CD4-positive, alpha-beta T cell treated with Interleukin-4 for 4 hours (primary cell): ENCODE results near the gene FPGS.
"Not testable (repeated sequence)": the region's sequence is repeated elsewhere in the genome, so short reads cannot be mapped to it uniquely, and the experiment has no call there.

Source experiments
- DNase-seq: peaks from one replicate; pipeline ENCODE4 v3.0.0-alpha.2; 2020

FPGS gene

GRCh38 chr9:127844821-127845359, 42.2 kb downstream of the FPGS start:
- DNase-seq = no peak

GRCh38 chr9:127845619-127846018, 42.9 kb downstream of the FPGS start:
- not testable (repeated sequence) for DNase-seq

GRCh38 chr9:127846443-127847177, 43.9 kb downstream of the FPGS start:
- DNase-seq = no peak

GRCh38 chr9:127847178-127847510, 44.5 kb downstream of the FPGS start:
- no peak for DNase-seq

GRCh38 chr9:127847833-127848755, 45.4 kb downstream of the FPGS start:
- no peak for DNase-seq

- DNase-seq = no peak
Measured at GRCh38 chr9:127848756-127849504, 46.2 kb downstream of the FPGS start.

- DNase-seq = no peak
Measured at GRCh38 chr9:127850286-127850830, 47.7 kb downstream of the FPGS start.

GRCh38 chr9:127852829-127853228, 50.1 kb downstream of the FPGS start:
- no peak for DNase-seq

GRCh38 chr9:127853312-127854183, 50.9 kb downstream of the FPGS start:
- DNase-seq = no peak

- no peak for DNase-seq
Measured at GRCh38 chr9:127854184-127854806, 51.6 kb downstream of the FPGS start, which contains the start of gene ENG. Gene ENG, minus strand, starts transcription at chr9:127854658. Its CDS starts 303 bp downstream, at chr9:127854355.

- DNase-seq = no peak
Measured at GRCh38 chr9:127854960-127855359, 52.3 kb downstream of the FPGS start.

- DNase-seq = no peak
Measured at GRCh38 chr9:127855522-127855921, 52.8 kb downstream of the FPGS start.

- no peak for DNase-seq
Measured at GRCh38 chr9:127856094-127856728, 53.5 kb downstream of the FPGS start.

GRCh38 chr9:127856729-127857116, 54.0 kb downstream of the FPGS start:
- DNase-seq = no peak

- no peak for DNase-seq
Measured at GRCh38 chr9:127857278-127857677, 54.6 kb downstream of the FPGS start.

- DNase-seq = no peak
Measured at GRCh38 chr9:127858041-127858512, 55.4 kb downstream of the FPGS start.

GRCh38 chr9:127860260-127860659, 57.6 kb downstream of the FPGS start:
- no peak for DNase-seq

- no peak for DNase-seq
Measured at GRCh38 chr9:127860779-127861178, 58.1 kb downstream of the FPGS start.

GRCh38 chr9:127862075-127863011, 59.7 kb downstream of the FPGS start:
- peak; percentile 46 for DNase-seq
